HepG2 (cell line): ENCODE measurements around the gene CHRNA5. TPM values are rescaled to one million over a fixed set of nuclear protein-coding genes. Genes with fewer than 3 reads are reported as not detected.

Experiments
- ATAC-seq: fragments of 200-7000 bp; cut with Tn5 transposase; 3 replicates; pipeline ENCODE4 v1.9.1; 2020; ENCODE audit warnings: mild to moderate bottlenecking, moderate library complexity
- BruUV-seq: library from RNA; stranded (reverse); fragments of 400-500 nt; replicated peaks from 2 replicates; lab custom pipeline; 2021; lab: Mats Ljungman, UMichigan
- CTCF ChIA-PET: fragments of 300-600 bp; formaldehyde crosslinking; extraction: SDS; loops from one replicate; lab custom pipeline; 2021; ENCODE audit warnings: low total read pairs, inconsistent platforms, low intra/inter-chr PET ratio; lab: Yijun Ruan, JAX
- POLR2A ChIA-PET: fragments of 350-600 bp; sonication (Branson Sonifier 250); formaldehyde crosslinking; loops from one replicate; lab custom pipeline; 2020; ENCODE audit warnings: antibody characterized with exemption, inconsistent platforms; lab: Yijun Ruan, JAX
- DNase-seq: peaks from one replicate; pipeline ENCODE4 v3.0.0-alpha.2; 2015; ENCODE audit warnings: low spot score
- FAIRE-seq: peaks from 3 replicates; lab custom pipeline; 2011; peaks lifted over from hg19 to GRCh38; lab: Jason Lieb, UNC
- H2AFZ ChIP-seq: one replicate; pipeline ENCODE4 v1.6.1; 2011; ENCODE audit warnings: low read length, inconsistent platforms
- H3K27ac ChIP-seq: fragments of 300-600 bp; 3 replicates; pipeline ENCODE4 v1.8.0; 2011; ENCODE audit warnings: mixed run types, mild to moderate bottlenecking, mixed read lengths, low read length, inconsistent platforms; ENCODE audit not compliant: insufficient read depth; ENCODE audit errors: extremely low read length
- H3K27me3 ChIP-seq, 2 experiments: fragments of 200-600 bp in 1 of 2; 2 replicates in 1 of 2; 3 replicates in 1 of 2; pipeline versions ENCODE4 v1.6.0 to v1.8.0; 2011; ENCODE audit warnings: low read length in 2 of 2, mild to moderate bottlenecking in 2 of 2, moderate library complexity in 2 of 2, inconsistent platforms in 1 of 2; ENCODE audit not compliant: insufficient read depth in 2 of 2, control insufficient read depth in 1 of 2
- H3K36me3 ChIP-seq, 2 experiments: fragments of 200-600 bp in 1 of 2; replicated peaks in 1 of 2; 2 replicates in 1 of 2; 3 replicates in 1 of 2; pipeline versions ENCODE4 v1.5.1 to v1.8.0; 2011; ENCODE audit warnings: low read length in 2 of 2, inconsistent platforms in 1 of 2; ENCODE audit not compliant: insufficient read depth in 2 of 2, control insufficient read depth in 1 of 2
- H3K4me1 ChIP-seq: 2 replicates; pipeline ENCODE4 v1.5.1; 2012; ENCODE audit warnings: low read length, inconsistent platforms; ENCODE audit not compliant: insufficient read depth
- H3K4me2 ChIP-seq: 2 replicates; pipeline ENCODE4 v1.6.0; 2011; ENCODE audit warnings: low read depth, low read length, inconsistent platforms
- H3K4me3 ChIP-seq, 3 experiments: fragments of 200-600 bp in 1 of 3; sonication (generic), shearing (Covaris generic) in 1 of 3; replicated peaks in 1 of 3; 2 replicates each; pipeline ENCODE4 v1.5.1; 2011 to 2016; ENCODE audit warnings: low read length in 3 of 3, inconsistent platforms in 2 of 3, low read depth in 2 of 3, mild to moderate bottlenecking in 2 of 3, control low read depth in 1 of 3, mixed read lengths in 1 of 3; ENCODE audit not compliant: insufficient read depth in 1 of 3
- H3K79me2 ChIP-seq: one replicate; pipeline ENCODE4 v1.6.1; 2011; ENCODE audit warnings: low read length, inconsistent platforms; ENCODE audit not compliant: insufficient read depth
- H3K9ac ChIP-seq: 2 replicates; pipeline ENCODE4 v1.6.0; 2011; ENCODE audit warnings: mild to moderate bottlenecking, low read depth, low read length, inconsistent platforms; ENCODE audit not compliant: insufficient read depth
- H3K9me3 ChIP-seq: 2 replicates; pipeline ENCODE4 v1.5.1; 2012; ENCODE audit warnings: mild to moderate bottlenecking, low read length
- H4K20me1 ChIP-seq: 2 replicates; pipeline ENCODE4 v1.6.0; 2011; ENCODE audit warnings: inconsistent platforms, mild to moderate bottlenecking, low read length, moderate library complexity; ENCODE audit not compliant: insufficient read depth
- CEBPB ChIP-seq: IDR thresholded peaks from 2 replicates; pipeline ENCODE4 v1.6.1; 2011; ENCODE audit warnings: low read depth, low read length, improper control_type of control experiment, borderline replicate concordance
- FOXC1 ChIP-seq: sonication (generic); formaldehyde crosslinking; IDR thresholded peaks from 2 replicates; pipeline ENCODE4 v1.8.0; 2022; ENCODE audit warnings: mild to moderate bottlenecking, missing genetic modification reagents, borderline replicate concordance
- FOXO4 ChIP-seq: sonication (generic); formaldehyde crosslinking; conservative IDR thresholded peaks from 2 replicates; pipeline ENCODE4 v1.8.1; 2023; ENCODE audit warnings: missing genetic modification reagents
- FOXP4 ChIP-seq: sonication (generic); formaldehyde crosslinking; IDR thresholded peaks from 2 replicates; pipeline ENCODE4 v1.4.0; 2020; ENCODE audit warnings: missing genetic modification reagents
- YEATS2 ChIP-seq: sonication (generic); formaldehyde crosslinking; IDR thresholded peaks from 2 replicates; pipeline ENCODE4 v1.4.0; 2020; ENCODE audit warnings: missing genetic modification reagents, borderline replicate concordance
- ZFP82 ChIP-seq: sonication (generic); formaldehyde crosslinking; IDR thresholded peaks from 2 replicates; pipeline ENCODE4 v1.5.1; 2020; ENCODE audit warnings: mild to moderate bottlenecking, missing genetic modification reagents, borderline replicate concordance
- ZFY ChIP-seq: sonication (generic); formaldehyde crosslinking; IDR thresholded peaks from 2 replicates; pipeline ENCODE4 v1.4.0; 2020; ENCODE audit warnings: missing genetic modification reagents
- ZNF10 ChIP-seq: sonication (generic); formaldehyde crosslinking; IDR thresholded peaks from 2 replicates; pipeline ENCODE4 v1.4.0; 2020; ENCODE audit warnings: mild to moderate bottlenecking, low read depth, missing genetic modification reagents, borderline replicate concordance
- ZNF124 ChIP-seq: sonication (generic); formaldehyde crosslinking; IDR thresholded peaks from 2 replicates; pipeline ENCODE4 v1.4.0; 2020; ENCODE audit warnings: missing genetic modification reagents
- ZNF253 ChIP-seq: sonication (generic); formaldehyde crosslinking; IDR thresholded peaks from 2 replicates; pipeline ENCODE4 v1.8.0; 2022; ENCODE audit warnings: mild to moderate bottlenecking, missing genetic modification reagents, borderline replicate concordance
- ZNF687 ChIP-seq: sonication (generic); formaldehyde crosslinking; IDR thresholded peaks from 2 replicates; pipeline ENCODE4 v1.5.1; 2020; ENCODE audit warnings: mild to moderate bottlenecking, missing genetic modification reagents, moderate library complexity
- ZNF800 ChIP-seq: sonication (generic); formaldehyde crosslinking; IDR thresholded peaks from 2 replicates; pipeline ENCODE4 v1.4.0; 2020; ENCODE audit warnings: missing genetic modification reagents
- WGBS: methylation state at CpG from one replicate; pipeline ENCODE4 v1.1.6; 2017; ENCODE audit warnings: low lambda C conversion rate; 5-methylcytosine and 5-hydroxymethylcytosine counted together
- in situ Hi-C: cut with HindIII; loops from 2 replicates; pipeline ENCODE4 v1.10.0; 2017; ENCODE audit warnings: low pct_unique_long_range_greater_than_20kb; ENCODE audit not compliant: extremely low pct_ligation_motif_present
- intact Hi-C: fragments of 100-400 bp; cut with micrococcal nuclease; formaldehyde crosslinking; loops from one replicate; pipeline ENCODE4 v1.10.0; 2022; ENCODE audit not compliant: unreplicated experiment
- polyA plus RNA-seq, 8 experiments: library from polyadenylated mRNA; depleted of rRNA in 3 of 8; stranded (reverse) in 7 of 8; unstranded in 1 of 8; fragments of >200 nt; fragmentation: Illumina TruSeq in 4 of 8; extraction: Trizol in 4 of 8; gene quantifications; 2 replicates each; pipeline versions ENCODE4 v1.2.1 to v1.2.3, GENCODE V29; 2011 to 2016; ENCODE audit warnings: low read depth in 4 of 8, missing spikeins in 1 of 8, mixed read lengths in 1 of 8; ENCODE audit not compliant: insufficient read depth in 1 of 8
- total RNA-seq, 5 experiments: library from RNA; depleted of rRNA; stranded (reverse); fragments of >200 nt; fragmentation: Illumina TruSeq; extraction: Trizol; gene quantifications; 2 replicates each; pipeline ENCODE4 v1.2.3, GENCODE V29; 2016; ENCODE audit warnings: low read depth in 1 of 5

CHRNA5 gene
- total and polyA plus RNA-seq, 2 of the 13 experiments (the other 11 are each of a cell fraction or from before 2014, with no cell fraction given) = 3.7 to 10.5 TPM

GRCh38 chr15:78640527-78641101 lies 75.3 kb downstream of the CHRNA5 start (continued):
- no peak for TF ChIP-seq FOXP4 (CRISPR knock-in tag)
- no peak for TF ChIP-seq ZNF687 (CRISPR knock-in tag)
- TF ChIP-seq ZFY (CRISPR knock-in tag) = no peak

GRCh38 chr15:78641102-78641748 lies 75.9 kb downstream of the CHRNA5 start, which contains the start of gene CHRNB4:
TSS of gene CHRNB4 (minus strand) at chr15:78641210. CDS start at chr15:78641133, 77 bp downstream.
- in situ Hi-C loops = no loop called here
- FAIRE-seq (no peak), DNase-seq (no peak), ATAC-seq (no peak)
- H3K9me3 ChIP-seq = no peaks in the 10 kb centered on the region
- no peaks in the 10 kb centered on the region; a peak in 2 of 5 replicates for H3K27me3 ChIP-seq
- H3K4me2 ChIP-seq = no peak within 1 kb of the TSS
- no peaks in the 10 kb centered on the region for H3K4me1 ChIP-seq
- H4K20me1 ChIP-seq = 0 out of 2 replicates have a peak, but pooled peaks cover 2% of the 10 kb centered on the region
- TF ChIP-seq ZNF800 (no peak), ZNF10 (no peak), FOXC1 (CRISPR knock-in tag) (no peak), ZNF253 (CRISPR knock-in tag) (no peak), ZNF124 (no peak), CEBPB (no peak), ZFP82 (no peak), FOXO4 (CRISPR knock-in tag) (no peak), YEATS2 (no peak)
- H3K4me3 ChIP-seq = no peak within 1 kb of the TSS
- H3K79me2 ChIP-seq = no peaks in the 10 kb centered on the region
- BruUV-seq = no TSS peak
- no peak within 1 kb of the TSS for H2AFZ ChIP-seq
- ChIA-PET POLR2A (no interaction called here), CTCF (no interaction called here)
- 62% methylated on average over 19 of the region's 47 CpGs for WGBS
- H3K9ac ChIP-seq = no peak within 1 kb of the TSS
- no peaks in the 10 kb centered on the region for H3K36me3 ChIP-seq
- no peak within 1 kb of the TSS for H3K27ac ChIP-seq
- intact Hi-C loops = no loop called here
